ENCODE results near the gene DOLPP1. TPM values are rescaled to one million over a fixed set of nuclear protein-coding genes. Genes with fewer than 3 reads are reported as not detected.
"Not testable (repeated sequence)": the region's sequence is repeated elsewhere in the genome, so short reads cannot be mapped to it uniquely, and the experiment has no call there.

DOLPP1 gene
- total RNA-seq, 1 experiment from 2014 or later, result 16.1 TPM

GRCh38 chr9:129110740-129111527 is 30.0 kb downstream of the DOLPP1 start, which contains the start of the genes CRAT and PTPA:
CRAT (minus strand) TSS chr9:129110793; CDS start chr9:129110509, 284 bp downstream.
PTPA (plus strand) TSS chr9:129111415; CDS start chr9:129111601, 186 bp downstream.
- H3K4me1 Mint-ChIP-seq (ENCODE audit: low read depth, unreplicated experiment), result peaks cover 8% of the 10 kb centered on the region
- H3K36me3 Mint-ChIP-seq (ENCODE audit: insufficient read depth, unreplicated experiment), result peaks cover 17% of the 10 kb centered on the region
- peak within 1 kb of the TSS; percentile 42 for H3K27ac Mint-ChIP-seq (ENCODE audit: unreplicated experiment)
- peak within 1 kb of the TSS; percentile 79 for H3K4me3 Mint-ChIP-seq (ENCODE audit: low read depth, unreplicated experiment)
- no peak for TF ChIP-seq CTCF (IDR thresholded peaks at IDR 0.05; ENCODE audit: unreplicated experiment)
- BruUV-seq (replicated peaks), result no TSS peak
- H3K9me3 Mint-ChIP-seq (ENCODE audit: low read depth, unreplicated experiment), result no peaks in the 10 kb centered on the region
- peak; percentile 92 for DNase-seq
- peaks cover 9% of the 10 kb centered on the region for H3K27me3 Mint-ChIP-seq (ENCODE audit: unreplicated experiment)
- CTCF ChIA-PET, result interaction anchor here (1.5 kb wide), 1 partner anchor 514 kb away, joined by 3 read pairs; no protein-coding TSS in a partner anchor
- intact Hi-C loops (cut with micrococcal nuclease; ENCODE audit: unreplicated experiment), result no loop called here

GRCh38 chr9:129111528-129112151 is 30.7 kb downstream of the DOLPP1 start:
- BruUV-seq (replicated peaks), result no TSS peak

GRCh38 chr9:129112526-129112925 is 31.6 kb downstream of the DOLPP1 start:
- H3K27ac Mint-ChIP-seq (ENCODE audit: unreplicated experiment); DNase-seq; BruUV-seq (replicated peaks); H3K27me3 Mint-ChIP-seq (ENCODE audit: unreplicated experiment); intact Hi-C loops (cut with micrococcal nuclease; ENCODE audit: unreplicated experiment); H3K4me1 Mint-ChIP-seq (ENCODE audit: low read depth, unreplicated experiment); CTCF ChIA-PET; H3K9me3 Mint-ChIP-seq (ENCODE audit: low read depth, unreplicated experiment): not testable (repeated sequence)
- Mint-ChIP-seq H3K4me3 (ENCODE audit: low read depth, unreplicated experiment) (peak overlapping the region; percentile 79), H3K36me3 (ENCODE audit: insufficient read depth, unreplicated experiment) (peaks cover 17% of the 10 kb centered on the region)

More at GRCh38 chr9:129111528-129112151, 30.7 kb downstream of the DOLPP1 start:
- TF ChIP-seq CTCF (IDR thresholded peaks at IDR 0.05; ENCODE audit: unreplicated experiment), result no peak
- Mint-ChIP-seq H3K27ac (ENCODE audit: unreplicated experiment) (peak overlapping the region; percentile 42), H3K9me3 (ENCODE audit: low read depth, unreplicated experiment) (no peaks in the 10 kb centered on the region), H3K4me3 (ENCODE audit: low read depth, unreplicated experiment) (peak overlapping the region; percentile 79), H3K36me3 (ENCODE audit: insufficient read depth, unreplicated experiment) (peaks cover 17% of the 10 kb centered on the region), H3K4me1 (ENCODE audit: low read depth, unreplicated experiment) (peaks cover 8% of the 10 kb centered on the region), H3K27me3 (ENCODE audit: unreplicated experiment) (peaks cover 9% of the 10 kb centered on the region)
- DNase-seq, result peak; percentile 12
- intact Hi-C loops (cut with micrococcal nuclease; ENCODE audit: unreplicated experiment), result no loop called here
- CTCF ChIA-PET, result interaction anchor here (1.5 kb wide), 1 partner anchor 513 kb away, joined by 3 read pairs; no protein-coding TSS in a partner anchor

- no peak overlapping the region for H3K27ac Mint-ChIP-seq (ENCODE audit: unreplicated experiment)
- intact Hi-C loops (cut with micrococcal nuclease; ENCODE audit: unreplicated experiment), result no loop called here
- H3K27me3 Mint-ChIP-seq (ENCODE audit: unreplicated experiment), result peaks cover 4% of the 10 kb centered on the region
- CTCF ChIA-PET, result no interaction called here
- no peak for TF ChIP-seq CTCF (IDR thresholded peaks at IDR 0.05; ENCODE audit: unreplicated experiment)
- peaks cover 17% of the 10 kb centered on the region for H3K36me3 Mint-ChIP-seq (ENCODE audit: insufficient read depth, unreplicated experiment)
- H3K9me3 Mint-ChIP-seq (ENCODE audit: low read depth, unreplicated experiment), result no peaks in the 10 kb centered on the region
- DNase-seq, result no peak
- no TSS peak for BruUV-seq (replicated peaks)
- H3K4me1 Mint-ChIP-seq (ENCODE audit: low read depth, unreplicated experiment), result peaks cover 8% of the 10 kb centered on the region
- no peak overlapping the region for H3K4me3 Mint-ChIP-seq (ENCODE audit: low read depth, unreplicated experiment)
Observed at GRCh38 chr9:129113645-129114304, 32.9 kb downstream of the DOLPP1 start.
